LNCaP clone FGC (cell line): Measurements from ENCODE around the gene NRL.

Source experiments
- DNase-seq: peaks from one replicate; pipeline ENCODE4 v3.0.0-alpha.2; 2011; ENCODE audit warnings: low read depth
- H3K4me3 ChIP-seq: 2 replicates; pipeline ENCODE4 v1.5.1; 2011; ENCODE audit warnings: mild to moderate bottlenecking, low read depth, low read length, control low read depth
- TF ChIP-seq, protein P1 (sequence below): IDR thresholded peaks from 2 replicates; pipeline ENCODE4 v1.5.1; 2012; ENCODE audit warnings: mild to moderate bottlenecking; ENCODE audit not compliant: control insufficient read depth, insufficient read depth; ENCODE audit errors: extremely low read depth

NRL gene

DNA sequence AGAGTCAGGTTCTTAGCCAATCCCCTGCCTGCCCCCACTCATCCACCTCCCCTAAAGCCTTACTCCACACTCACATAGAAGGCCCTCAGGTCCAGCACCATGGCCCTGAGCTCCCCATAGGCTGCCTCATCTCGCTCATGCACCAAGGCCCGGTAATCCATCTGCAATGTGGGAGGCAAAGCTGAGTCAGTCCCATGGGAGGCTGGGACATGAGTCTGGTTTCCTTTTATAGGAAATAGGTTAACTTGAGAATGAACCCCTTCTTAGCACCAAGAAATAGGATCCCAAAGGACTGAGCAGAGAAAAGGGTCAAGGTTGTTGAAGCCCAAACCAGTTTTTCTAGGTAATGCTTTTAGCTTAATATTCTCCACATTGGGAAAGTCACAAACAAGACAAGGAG lies 28.8 kb upstream of the NRL start:
- TF ChIP-seq, protein P1, sequence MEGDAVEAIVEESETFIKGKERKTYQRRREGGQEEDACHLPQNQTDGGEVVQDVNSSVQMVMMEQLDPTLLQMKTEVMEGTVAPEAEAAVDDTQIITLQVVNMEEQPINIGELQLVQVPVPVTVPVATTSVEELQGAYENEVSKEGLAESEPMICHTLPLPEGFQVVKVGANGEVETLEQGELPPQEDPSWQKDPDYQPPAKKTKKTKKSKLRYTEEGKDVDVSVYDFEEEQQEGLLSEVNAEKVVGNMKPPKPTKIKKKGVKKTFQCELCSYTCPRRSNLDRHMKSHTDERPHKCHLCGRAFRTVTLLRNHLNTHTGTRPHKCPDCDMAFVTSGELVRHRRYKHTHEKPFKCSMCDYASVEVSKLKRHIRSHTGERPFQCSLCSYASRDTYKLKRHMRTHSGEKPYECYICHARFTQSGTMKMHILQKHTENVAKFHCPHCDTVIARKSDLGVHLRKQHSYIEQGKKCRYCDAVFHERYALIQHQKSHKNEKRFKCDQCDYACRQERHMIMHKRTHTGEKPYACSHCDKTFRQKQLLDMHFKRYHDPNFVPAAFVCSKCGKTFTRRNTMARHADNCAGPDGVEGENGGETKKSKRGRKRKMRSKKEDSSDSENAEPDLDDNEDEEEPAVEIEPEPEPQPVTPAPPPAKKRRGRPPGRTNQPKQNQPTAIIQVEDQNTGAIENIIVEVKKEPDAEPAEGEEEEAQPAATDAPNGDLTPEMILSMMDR, result no peak
- no peak for DNase-seq
- H3K4me3 ChIP-seq, result no peak overlapping the region

DNA sequence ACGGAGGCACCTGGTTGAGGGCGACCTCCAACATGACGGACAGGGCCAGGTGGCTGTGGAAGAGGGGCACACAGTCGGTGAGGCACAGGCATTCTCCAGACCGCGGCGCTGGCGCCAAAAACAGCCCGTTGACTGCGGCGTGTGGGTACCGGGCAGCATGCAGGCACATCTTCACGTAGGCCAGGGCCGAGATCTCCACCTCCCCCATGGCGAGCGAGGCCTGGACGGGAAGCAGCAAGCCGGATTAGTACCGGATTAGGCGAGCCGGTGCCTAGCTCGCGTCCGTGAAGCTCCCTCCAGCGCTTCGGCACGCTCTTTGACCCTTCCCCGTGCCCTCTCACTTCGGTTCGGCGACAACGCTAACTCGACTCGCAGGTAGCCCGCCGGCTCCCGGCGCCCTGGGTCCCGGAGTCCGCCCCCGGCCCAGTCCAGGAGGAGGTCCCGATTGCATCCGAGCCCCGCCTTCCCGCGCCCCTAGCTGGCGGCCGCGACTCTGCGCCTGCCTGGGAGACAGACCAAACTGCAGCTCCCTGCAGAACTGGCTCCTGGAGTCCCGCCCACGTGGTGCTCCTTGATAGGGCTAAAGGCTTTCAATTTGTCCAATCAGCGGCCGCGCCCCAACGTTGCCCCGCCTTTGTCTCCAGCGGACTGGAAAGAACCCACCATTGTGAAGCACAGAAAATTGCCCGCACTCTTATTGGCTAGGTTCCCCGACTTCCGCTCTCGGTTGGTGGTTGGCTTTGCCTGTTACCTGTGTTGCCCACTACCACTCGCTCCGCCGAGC lies 26.5 kb upstream of the NRL start, which contains the start of gene EMC9:
Gene EMC9 (minus strand): TSS at position 495 of the 784 bp plus-strand sequence. CDS start 287 bp downstream, at position 208.
- H3K4me3 ChIP-seq, result peak within 1 kb of the TSS; percentile 89
- TF ChIP-seq, protein P1, result no peak
- peak; percentile 99 for DNase-seq

DNA sequence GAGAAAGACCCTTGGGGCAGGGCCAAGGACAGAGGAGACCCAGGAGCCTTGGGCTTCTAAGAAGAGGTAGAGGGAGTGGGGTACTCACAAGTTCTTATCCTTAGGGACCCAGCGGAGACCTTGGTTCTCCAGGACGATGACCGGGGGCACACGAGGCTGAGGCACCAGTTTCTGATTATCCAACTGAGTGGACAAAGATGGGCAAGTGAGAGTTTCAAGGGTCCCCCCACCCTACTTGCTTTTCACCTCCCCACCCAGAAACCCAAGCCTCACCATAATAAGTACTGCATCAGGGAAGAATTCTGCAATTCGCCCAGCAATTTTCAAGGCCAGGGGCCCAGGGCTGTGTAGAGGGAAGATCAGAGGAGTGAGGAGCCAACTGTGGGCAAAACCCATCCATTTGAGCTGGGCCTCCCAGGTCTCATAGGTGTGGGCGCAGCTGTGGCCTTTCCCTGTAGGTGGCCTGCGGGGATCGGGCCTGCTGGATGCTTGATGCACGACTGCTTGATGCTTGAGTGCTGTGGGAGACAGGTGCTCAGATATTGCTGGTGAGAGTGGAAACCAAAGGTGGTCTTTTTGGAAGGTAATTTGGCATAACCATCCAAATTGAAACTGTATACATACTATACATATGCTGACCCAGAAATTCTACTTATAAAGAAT lies 24.7 kb upstream of the NRL start:
- no peak for DNase-seq
- TF ChIP-seq, protein P1, result no peak
- H3K4me3 ChIP-seq, result peak overlapping the region; percentile 89

DNA sequence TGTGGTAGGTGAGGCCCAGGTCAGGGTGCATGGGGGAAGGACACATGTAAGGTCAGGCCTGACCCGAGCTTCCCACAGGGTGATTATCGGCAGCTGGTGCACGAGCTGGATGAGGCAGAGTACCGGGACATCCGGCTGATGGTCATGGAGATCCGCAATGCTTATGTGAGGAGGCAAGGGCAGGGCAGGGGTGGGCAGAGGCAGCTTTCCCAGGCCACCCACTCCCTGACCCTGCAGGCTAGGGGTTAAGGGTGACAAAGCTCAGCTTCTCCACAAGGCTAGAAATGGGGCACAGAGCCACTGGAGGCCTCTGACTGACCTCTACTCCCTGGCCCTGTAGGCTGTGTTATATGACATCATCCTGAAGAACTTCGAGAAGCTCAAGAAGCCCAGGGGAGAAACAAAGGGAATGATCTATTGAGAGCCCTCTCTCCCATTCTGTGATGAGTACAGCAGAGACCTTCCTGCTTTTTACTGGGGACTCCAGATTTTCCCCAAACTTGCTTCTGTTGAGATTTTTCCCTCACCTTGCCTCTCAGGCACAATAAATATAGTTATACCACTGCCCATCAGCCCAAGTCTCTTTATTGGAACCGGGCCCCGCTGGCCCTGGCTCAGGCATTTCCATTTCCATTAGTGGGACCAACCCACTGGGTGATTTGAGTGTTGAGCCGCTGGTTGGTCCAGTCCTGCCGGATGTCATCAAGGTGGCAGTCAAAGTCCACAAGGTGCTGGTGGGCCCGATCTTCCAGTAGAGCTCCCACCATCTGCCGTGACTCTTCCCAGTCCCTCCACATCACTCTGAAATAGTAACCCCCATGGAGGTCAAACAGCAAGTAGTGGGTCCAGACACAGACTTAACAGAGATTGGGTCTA lies 23.9 kb upstream of the NRL start:
- no peak for DNase-seq
- TF ChIP-seq, protein P1, result no peak
- no peak overlapping the region for H3K4me3 ChIP-seq

DNA sequence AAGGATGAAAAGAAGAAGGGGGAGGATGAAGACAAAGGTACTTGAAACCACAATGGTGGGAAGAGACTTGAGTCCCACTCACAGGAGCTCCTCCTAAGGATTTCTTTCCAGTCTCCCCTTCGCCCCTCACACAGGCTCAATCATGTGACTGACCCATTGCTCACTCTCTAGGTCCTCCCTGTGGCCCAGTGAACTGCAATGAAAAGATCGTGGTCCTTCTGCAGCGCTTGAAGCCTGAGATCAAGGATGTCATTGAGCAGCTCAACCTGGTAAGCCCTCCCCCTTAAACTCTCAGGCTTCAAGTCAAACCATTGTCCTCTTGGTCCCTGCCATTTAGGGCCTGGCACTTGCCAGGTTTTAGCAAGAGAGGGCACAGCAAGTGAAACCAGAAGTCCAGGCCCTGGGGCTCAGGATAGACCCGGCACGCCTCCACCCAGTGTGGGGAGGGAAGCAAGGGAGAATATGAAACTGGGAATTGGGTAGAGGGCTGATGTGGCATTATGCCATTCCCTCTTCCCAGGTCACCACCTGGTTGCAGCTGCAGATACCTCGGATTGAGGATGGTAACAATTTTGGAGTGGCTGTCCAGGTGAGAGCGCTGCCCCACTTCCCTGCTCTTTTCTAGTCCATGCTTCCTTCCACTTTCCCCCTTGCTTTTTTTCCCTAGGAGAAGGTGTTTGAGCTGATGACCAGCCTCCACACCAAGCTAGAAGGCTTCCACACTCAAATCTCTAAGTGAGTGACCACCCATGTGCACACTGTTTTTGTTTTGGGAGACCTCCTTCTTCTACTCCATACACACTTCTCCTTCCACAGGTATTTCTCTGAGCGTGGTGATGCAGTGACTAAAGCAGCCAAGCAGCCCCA lies 23.0 kb upstream of the NRL start:
- 0 out of 2 replicates have a peak overlapping the region, but pooled peaks have one; percentile 77 for H3K4me3 ChIP-seq
- TF ChIP-seq, protein P1, result no peak
- no peak for DNase-seq
